Activated naive CD4-positive, alpha-beta T cell treated with anti-CD3 and anti-CD28 coated beads, Interleukin-2, amount 10 ng/mL, durations not matched to agents 7 days and 5 days (primary cell): ENCODE measurements around the gene C2orf92.

Source experiments
- CTCF ChIA-PET: fragments of 350-600 bp; sonication (Branson Sonifier 250); formaldehyde crosslinking; loops from one replicate; lab custom pipeline; 2021; ENCODE audit warnings: antibody characterized with exemption; lab: Charles Lee
- DNase-seq: peaks from one replicate; pipeline ENCODE4 v3.0.0-alpha.2; 2020
- H3K27ac Mint-ChIP-seq: one replicate; pipeline ENCODE4 v1.8.0; 2021; ENCODE audit warnings: mild to moderate bottlenecking, moderate library complexity, mixed read lengths
- H3K27me3 Mint-ChIP-seq: one replicate; pipeline ENCODE4 v1.8.0; 2021; ENCODE audit warnings: mild to moderate bottlenecking, mixed read lengths
- H3K36me3 Mint-ChIP-seq: one replicate; pipeline ENCODE4 v1.8.0; 2021; ENCODE audit warnings: mixed read lengths
- H3K4me1 Mint-ChIP-seq: one replicate; pipeline ENCODE4 v1.8.0; 2021; ENCODE audit warnings: mixed read lengths
- H3K4me3 Mint-ChIP-seq: one replicate; pipeline ENCODE4 v1.8.0; 2021; ENCODE audit warnings: mild to moderate bottlenecking, moderate library complexity, mixed read lengths
- H3K9me3 Mint-ChIP-seq: one replicate; pipeline ENCODE4 v1.8.0; 2021; ENCODE audit warnings: mixed read lengths

The C2orf92 gene

GRCh38 chr2:97691166-97691565 is 21.7 kb downstream of the C2orf92 start:
- no peak for DNase-seq
- Mint-ChIP-seq H3K27me3 (peaks cover 8% of the 10 kb centered on the region), H3K27ac (no peak overlapping the region), H3K36me3 (no peaks in the 10 kb centered on the region), H3K9me3 (no peaks in the 10 kb centered on the region), H3K4me3 (no peak overlapping the region), H3K4me1 (peaks cover 13% of the 10 kb centered on the region)
- CTCF ChIA-PET: interaction anchor here (0.9 to 1.7 kb wide), 3 partner anchors 9 to 29 kb away, joined by 3 to 5 read pairs (median 4); no protein-coding TSS in a partner anchor

- Mint-ChIP-seq H3K27me3 (peaks cover 18% of the 10 kb centered on the region), H3K27ac (no peak overlapping the region), H3K9me3 (no peaks in the 10 kb centered on the region), H3K4me1 (peaks cover 12% of the 10 kb centered on the region), H3K4me3 (no peak overlapping the region), H3K36me3 (no peaks in the 10 kb centered on the region)
- DNase-seq: no peak
- CTCF ChIA-PET: no interaction called here
Measured at GRCh38 chr2:97693476-97693875, 24.0 kb downstream of the C2orf92 start.

- Mint-ChIP-seq H3K4me3 (no peak overlapping the region), H3K4me1 (peaks cover 9% of the 10 kb centered on the region), H3K9me3 (no peaks in the 10 kb centered on the region), H3K27ac (no peak overlapping the region), H3K36me3 (no peaks in the 10 kb centered on the region), H3K27me3 (peaks cover 28% of the 10 kb centered on the region)
- CTCF ChIA-PET: interaction anchor here (1.0 to 5.8 kb wide), 8 partner anchors 8 to 104 kb away, joined by 3 to 115 read pairs (median 5); partner anchors contain the start of gene ACTR1B
- no peak for DNase-seq
Measured at GRCh38 chr2:97695744-97696143, 26.2 kb downstream of the C2orf92 start.

- CTCF ChIA-PET: interaction anchor here (0.7 to 5.8 kb wide), 17 partner anchors 10 to 106 kb away, joined by 3 to 115 read pairs (median 6); partner anchors contain the start of genes ACTR1B, C2orf92 and COX5B
- H3K9me3 Mint-ChIP-seq: no peaks in the 10 kb centered on the region
- peaks cover 9% of the 10 kb centered on the region for H3K4me1 Mint-ChIP-seq
- peaks cover 28% of the 10 kb centered on the region for H3K27me3 Mint-ChIP-seq
- peak; percentile 95 for DNase-seq
- H3K4me3 Mint-ChIP-seq: no peak overlapping the region
- H3K36me3 Mint-ChIP-seq: no peaks in the 10 kb centered on the region
- H3K27ac Mint-ChIP-seq: peak overlapping the region; percentile 9
Measured at GRCh38 chr2:97697252-97698235, 28.0 kb downstream of the C2orf92 start.

- no peaks in the 10 kb centered on the region for H3K9me3 Mint-ChIP-seq
- H3K4me3 Mint-ChIP-seq: no peak overlapping the region
- no peaks in the 10 kb centered on the region for H3K36me3 Mint-ChIP-seq
- CTCF ChIA-PET: interaction anchor here (0.9 to 5.8 kb wide), 12 partner anchors 10 to 107 kb away, joined by 3 to 115 read pairs (median 12); partner anchors contain the start of genes ACTR1B, COX5B and ZAP70
- no peak for DNase-seq
- peaks cover 9% of the 10 kb centered on the region for H3K4me1 Mint-ChIP-seq
- H3K27ac Mint-ChIP-seq: no peak overlapping the region
- peaks cover 28% of the 10 kb centered on the region for H3K27me3 Mint-ChIP-seq
Measured at GRCh38 chr2:97698530-97698929, 29.0 kb downstream of the C2orf92 start.

- no peaks in the 10 kb centered on the region for H3K36me3 Mint-ChIP-seq
- no peak overlapping the region for H3K4me3 Mint-ChIP-seq
- peaks cover 9% of the 10 kb centered on the region for H3K4me1 Mint-ChIP-seq
- DNase-seq: peak; percentile 82
- no peaks in the 10 kb centered on the region for H3K9me3 Mint-ChIP-seq
- peaks cover 28% of the 10 kb centered on the region for H3K27me3 Mint-ChIP-seq
- H3K27ac Mint-ChIP-seq: no peak overlapping the region
- CTCF ChIA-PET: interaction anchor here (0.7 to 5.8 kb wide), 23 partner anchors 8 to 949 kb away, joined by 3 to 115 read pairs (median 6); partner anchors contain the start of genes ACTR1B, COX5B and ZAP70
Measured at GRCh38 chr2:97699765-97700444, 30.4 kb downstream of the C2orf92 start.

- peaks cover 9% of the 10 kb centered on the region for H3K4me1 Mint-ChIP-seq
- CTCF ChIA-PET: interaction anchor here (0.7 to 4.6 kb wide), 6 partner anchors 8 to 106 kb away, joined by 3 to 79 read pairs (median 4); no protein-coding TSS in a partner anchor
- no peak for DNase-seq
- peaks cover 20% of the 10 kb centered on the region for H3K27me3 Mint-ChIP-seq
- H3K36me3 Mint-ChIP-seq: no peaks in the 10 kb centered on the region
- no peak overlapping the region for H3K27ac Mint-ChIP-seq
- H3K9me3 Mint-ChIP-seq: no peaks in the 10 kb centered on the region
- H3K4me3 Mint-ChIP-seq: no peak overlapping the region
Measured at GRCh38 chr2:97701186-97701585, 31.7 kb downstream of the C2orf92 start.

- Mint-ChIP-seq H3K27me3 (peaks cover 19% of the 10 kb centered on the region), H3K27ac (no peak overlapping the region), H3K4me1 (peaks cover 6% of the 10 kb centered on the region), H3K9me3 (no peaks in the 10 kb centered on the region), H3K4me3 (no peak overlapping the region), H3K36me3 (no peaks in the 10 kb centered on the region)
- CTCF ChIA-PET: interaction anchor here (0.7 to 4.6 kb wide), 5 partner anchors 8 to 105 kb away, joined by 3 to 79 read pairs (median 3); no protein-coding TSS in a partner anchor
- no peak for DNase-seq
Measured at GRCh38 chr2:97701851-97702465, 32.4 kb downstream of the C2orf92 start.

- peaks cover 26% of the 10 kb centered on the region for H3K27me3 Mint-ChIP-seq
- no peaks in the 10 kb centered on the region for H3K36me3 Mint-ChIP-seq
- H3K27ac Mint-ChIP-seq: no peak overlapping the region
- CTCF ChIA-PET: interaction anchor here (1.1 to 1.5 kb wide), 4 partner anchors 11 to 112 kb away, joined by 3 to 6 read pairs (median 4); partner anchors contain the start of gene ZAP70
- H3K9me3 Mint-ChIP-seq: no peaks in the 10 kb centered on the region
- no peak overlapping the region for H3K4me3 Mint-ChIP-seq
- H3K4me1 Mint-ChIP-seq: peaks cover 2% of the 10 kb centered on the region
- DNase-seq: no peak
Measured at GRCh38 chr2:97702731-97703470, 33.4 kb downstream of the C2orf92 start.

GRCh38 chr2:97703741-97704140 is 34.2 kb downstream of the C2orf92 start:
- CTCF ChIA-PET: interaction anchor here (1.2 to 1.5 kb wide), 3 partner anchors 10 to 113 kb away, joined by 3 to 6 read pairs (median 4); partner anchors contain the start of gene ZAP70
- Mint-ChIP-seq H3K27me3 (peaks cover 22% of the 10 kb centered on the region), H3K4me1 (peaks cover 2% of the 10 kb centered on the region), H3K36me3 (no peaks in the 10 kb centered on the region), H3K27ac (no peak overlapping the region), H3K4me3 (no peak overlapping the region), H3K9me3 (no peaks in the 10 kb centered on the region)
- no peak for DNase-seq

GRCh38 chr2:97704989-97705388 is 35.5 kb downstream of the C2orf92 start:
- Mint-ChIP-seq H3K4me3 (no peak overlapping the region), H3K27ac (no peak overlapping the region), H3K9me3 (no peaks in the 10 kb centered on the region), H3K36me3 (peaks cover under 1% of the 10 kb centered on the region), H3K4me1 (peaks cover 8% of the 10 kb centered on the region), H3K27me3 (peaks cover 19% of the 10 kb centered on the region)
- DNase-seq: no peak
- CTCF ChIA-PET: interaction anchor here (0.7 to 6.5 kb wide), 3 partner anchors 7 to 320 kb away, joined by 3 to 56 read pairs (median 3); no protein-coding TSS in a partner anchor

GRCh38 chr2:97706112-97706511 is 36.6 kb downstream of the C2orf92 start:
- Mint-ChIP-seq H3K4me3 (no peak overlapping the region), H3K9me3 (no peaks in the 10 kb centered on the region), H3K27ac (no peak overlapping the region), H3K36me3 (peaks cover 2% of the 10 kb centered on the region), H3K4me1 (peaks cover 16% of the 10 kb centered on the region), H3K27me3 (peaks cover 13% of the 10 kb centered on the region)
- no peak for DNase-seq
- CTCF ChIA-PET: interaction anchor here (0.7 to 6.5 kb wide), 4 partner anchors 8 to 115 kb away, joined by 3 to 56 read pairs (median 4); partner anchors contain the start of gene ACTR1B
